Pancreas (tissue), 10 donors: ENCODE results near the gene ANKRD12. TPM values are rescaled to one million over a fixed set of nuclear protein-coding genes. Genes with fewer than 3 reads are reported as not detected.

ENCODE experiments used
- ATAC-seq, 4 donors: fragments of 200-7000 bp; cut with Tn5 transposase; one replicate each; pipeline versions ENCODE4 v1.8.0 to v1.9.1; 2020; ENCODE audit warnings: mild to moderate bottlenecking in 4 of 4, moderate library complexity in 4 of 4
- DNase-seq, 6 donors: peaks; one replicate each; pipeline ENCODE4 v3.0.0-alpha.2; 2020
- FAIRE-seq: peaks from 2 replicates; lab custom pipeline; 2012; peaks lifted over from hg19 to GRCh38; lab: Jason Lieb, UNC
- H3K27ac ChIP-seq, 4 donors: fragments of 200-600 bp; sonication (generic); 1 replicate in 3 of 4; 2 replicates in 1 of 4; pipeline versions ENCODE4 v1.5.0 to v1.8.0; 2020
- H3K27me3 ChIP-seq, 4 donors: fragments of 200-600 bp; one replicate each; pipeline ENCODE4 v1.8.0; 2021
- H3K36me3 ChIP-seq, 3 donors: fragments of 200-600 bp; sonication (generic) in 1 of 3; one replicate each; pipeline versions ENCODE4 v1.5.0 to v1.8.0; 2020 to 2021
- H3K4me1 ChIP-seq, 3 donors: fragments of 200-600 bp; one replicate each; pipeline ENCODE4 v1.8.0; 2021
- H3K4me3 ChIP-seq, 4 donors: fragments of 200-600 bp; sonication (generic) in 2 of 4; one replicate each; pipeline versions ENCODE4 v1.5.0 to v1.8.0; 2020 to 2021
- H3K9me3 ChIP-seq, 4 donors: fragments of 200-600 bp; one replicate each; pipeline ENCODE4 v1.8.0; 2021
- WGBS, 2 donors: extraction: QIAGEN DNeasy Blood & Tissue Kit; methylation state at CpG; one replicate each; pipeline ENCODE4 v1.1.7; 2013; 5-methylcytosine and 5-hydroxymethylcytosine counted together
- intact Hi-C, 3 donors: fragments of 100-400 bp; cut with DNase I; formaldehyde crosslinking; loops; one replicate each; pipeline versions ENCODE4 v1.11.1 to v1.14.2; 2022
- polyA plus RNA-seq, 2 donors: library from polyadenylated mRNA; stranded (reverse); fragments of 200-250 nt; gene quantifications; one replicate each; pipeline ENCODE4 v1.2.3, GENCODE V29; 2013
- total RNA-seq, 6 donors: library from RNA; stranded (reverse); fragmentation: NEBNext Ultra II Directional in 4 of 6; extraction: Animal tissue kit (Norgen Biotek cat#: 25700) in 4 of 6; gene quantifications; one replicate each; pipeline versions ENCODE4 v1.2.1 to v1.2.4, GENCODE V29; 2021 to 2023
- TF ChIP-seq, protein P1 (sequence below), 4 donors: fragments of 200-600 bp; sonication (generic) in 3 of 4; IDR thresholded peaks; one replicate each; pipeline versions ENCODE4 v1.5.0 to v1.8.0; 2021; ENCODE audit warnings: antibody characterized with exemption in 4 of 4
- donor health status: healthy with polysubstance abuse.
- donor health status: DM: no; HTN: no; CAD: no; lungs with moderate emphysema.
- donor health status: DM: no; HTN: no; CAD: no.
- donor health status: control.
- donor health status: control.
- donor health status: Bipolar disorder and iron deficiency.
- donor health status: DM: yes; HTN: yes; CAD: no.
- donor health status: DM: no; HTN: no; CAD: no.
- donor health status: DM: no; HTN: no; CAD: no.
- donor health status: DM: yes; HTN: yes; CAD: no.

Gene ANKRD12
- total and polyA plus RNA-seq, 8 donors: 14.5 to 51.7 (median 27.3) TPM

GRCh38 chr18:9132628-9133027, 4.0 kb upstream of the ANKRD12 start:
- Histone ChIP-seq H3K27ac (no peak overlapping the region), H3K9me3 (no peaks in the 10 kb centered on the region), H3K36me3 (peaks cover 2 to 16% (median 3%) of the 10 kb centered on the region in 3 donors), H3K27me3 (no peaks in the 10 kb centered on the region), H3K4me3 (no peak overlapping the region), H3K4me1 (peaks cover 0 to 23% (median 17%) of the 10 kb centered on the region in 3 donors)
- intact Hi-C loops: no loop called here
- DNase-seq (no peak), FAIRE-seq (no peak), ATAC-seq (no peak)
- TF ChIP-seq, protein P1, sequence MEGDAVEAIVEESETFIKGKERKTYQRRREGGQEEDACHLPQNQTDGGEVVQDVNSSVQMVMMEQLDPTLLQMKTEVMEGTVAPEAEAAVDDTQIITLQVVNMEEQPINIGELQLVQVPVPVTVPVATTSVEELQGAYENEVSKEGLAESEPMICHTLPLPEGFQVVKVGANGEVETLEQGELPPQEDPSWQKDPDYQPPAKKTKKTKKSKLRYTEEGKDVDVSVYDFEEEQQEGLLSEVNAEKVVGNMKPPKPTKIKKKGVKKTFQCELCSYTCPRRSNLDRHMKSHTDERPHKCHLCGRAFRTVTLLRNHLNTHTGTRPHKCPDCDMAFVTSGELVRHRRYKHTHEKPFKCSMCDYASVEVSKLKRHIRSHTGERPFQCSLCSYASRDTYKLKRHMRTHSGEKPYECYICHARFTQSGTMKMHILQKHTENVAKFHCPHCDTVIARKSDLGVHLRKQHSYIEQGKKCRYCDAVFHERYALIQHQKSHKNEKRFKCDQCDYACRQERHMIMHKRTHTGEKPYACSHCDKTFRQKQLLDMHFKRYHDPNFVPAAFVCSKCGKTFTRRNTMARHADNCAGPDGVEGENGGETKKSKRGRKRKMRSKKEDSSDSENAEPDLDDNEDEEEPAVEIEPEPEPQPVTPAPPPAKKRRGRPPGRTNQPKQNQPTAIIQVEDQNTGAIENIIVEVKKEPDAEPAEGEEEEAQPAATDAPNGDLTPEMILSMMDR (IDR thresholded peaks at IDR 0.05): no peak
- 96 to 97% methylated on average over 4 of the region's 4 CpGs for WGBS, 2 donors

GRCh38 chr18:9133225-9133624, 3.4 kb upstream of the ANKRD12 start:
- DNase-seq: no peak
- H3K4me3 ChIP-seq: no peak overlapping the region
- H3K4me1 ChIP-seq: peaks cover 0 to 23% (median 17%) of the 10 kb centered on the region in 3 donors
- H3K9me3 ChIP-seq: no peaks in the 10 kb centered on the region
- no peaks in the 10 kb centered on the region for H3K27me3 ChIP-seq
- intact Hi-C loops: no loop called here
- TF ChIP-seq, protein P1 (IDR thresholded peaks at IDR 0.05): no peak
- 70 to 75% methylated on average over 2 of the region's 2 CpGs for WGBS, 2 donors
- ATAC-seq: no peak
- peaks cover 2 to 10% (median 3%) of the 10 kb centered on the region in 3 donors for H3K36me3 ChIP-seq
- H3K27ac ChIP-seq: no peak overlapping the region
- FAIRE-seq: no peak

- WGBS, 2 donors: 43 to 45% methylated on average over 12 of the region's 12 CpGs
- Histone ChIP-seq H3K36me3 (no peaks in the 10 kb centered on the region), H3K9me3 (no peaks in the 10 kb centered on the region), H3K27ac (peak overlapping the region; percentile 91 to 98 (median 96)), H3K4me3 (peak overlapping the region; percentile 27 to 78 (median 54)), H3K4me1 (peaks cover 6 to 36% (median 31%) of the 10 kb centered on the region in 3 donors), H3K27me3 (no peaks in the 10 kb centered on the region)
- intact Hi-C loops: no loop called here
- no peak for ATAC-seq
- DNase-seq: no peak
- TF ChIP-seq, protein P1 (IDR thresholded peaks at IDR 0.05): no peak
- FAIRE-seq: no peak
Measured at GRCh38 chr18:9135081-9135911, 1.3 kb upstream of the ANKRD12 start.

- FAIRE-seq (no peak), ATAC-seq (peak; percentile 25 to 46 (median 40)), DNase-seq (peak in 2 of 6 donors; percentile 57 to 75)
- H3K4me3 ChIP-seq: peak overlapping the region; percentile 27 to 78 (median 54)
- peak overlapping the region; percentile 91 to 98 (median 96) for H3K27ac ChIP-seq
- H3K9me3 ChIP-seq: no peaks in the 10 kb centered on the region
- peaks cover 11 to 42% (median 35%) of the 10 kb centered on the region in 3 donors for H3K4me1 ChIP-seq
- TF ChIP-seq, protein P1 (IDR thresholded peaks at IDR 0.05): no peak
- no peaks in the 10 kb centered on the region for H3K27me3 ChIP-seq
- WGBS, 2 donors: 1 to 2% methylated on average over 33 of the region's 33 CpGs
- intact Hi-C loops: no loop called here
- no peaks in the 10 kb centered on the region for H3K36me3 ChIP-seq
Measured at GRCh38 chr18:9135912-9136314, 668 bp upstream of the ANKRD12 start.
